Liver (tissue), 3 donors: ENCODE data around the gene HOXD12.

Source experiments
- EGR1 ChIP-seq, 2 donors: IDR thresholded peaks; 2 replicates each; pipeline ENCODE4 v1.6.1; 2016 to 2018; ENCODE audit warnings: antibody characterized with exemption in 2 of 2, low read depth in 2 of 2
- GABPA ChIP-seq, 2 donors: IDR thresholded peaks in 1 of 2; conservative IDR thresholded peaks in 1 of 2; 2 replicates each; pipeline ENCODE4 v1.6.1; 2016; ENCODE audit warnings: antibody characterized with exemption in 2 of 2, mild to moderate bottlenecking in 1 of 2, moderate library complexity in 1 of 2
- JUND ChIP-seq, 2 donors: IDR thresholded peaks; 2 replicates each; pipeline ENCODE4 v1.6.1; 2016; ENCODE audit warnings: antibody characterized with exemption in 2 of 2
- MAX ChIP-seq: IDR thresholded peaks from 2 replicates; pipeline ENCODE4 v1.6.1; 2016; ENCODE audit warnings: antibody characterized with exemption
- NR2F2 ChIP-seq: IDR thresholded peaks from 2 replicates; pipeline ENCODE4 v1.6.1; 2016; ENCODE audit warnings: antibody characterized with exemption
- RAD21 ChIP-seq, 2 donors: IDR thresholded peaks; 2 replicates each; pipeline ENCODE4 v1.6.1; 2016; ENCODE audit warnings: antibody characterized with exemption in 2 of 2, mild to moderate bottlenecking in 2 of 2
- RXRA ChIP-seq, 2 donors: IDR thresholded peaks; 2 replicates each; pipeline ENCODE4 v1.6.1; 2017 to 2018; ENCODE audit warnings: antibody characterized with exemption in 2 of 2, mild to moderate bottlenecking in 1 of 2
- SP1 ChIP-seq: IDR thresholded peaks from 2 replicates; pipeline ENCODE4 v1.6.1; 2018; ENCODE audit warnings: antibody characterized with exemption, mild to moderate bottlenecking
- TAF1 ChIP-seq: conservative IDR thresholded peaks from 2 replicates; pipeline ENCODE4 v1.6.1; 2016; ENCODE audit warnings: antibody characterized with exemption, mild to moderate bottlenecking
- YY1 ChIP-seq: IDR thresholded peaks from 2 replicates; pipeline ENCODE4 v1.6.1; 2016; ENCODE audit warnings: antibody characterized with exemption, mild to moderate bottlenecking
- ZBTB33 ChIP-seq: IDR thresholded peaks from 2 replicates; pipeline ENCODE4 v1.6.1; 2016; ENCODE audit warnings: antibody characterized with exemption
- TF ChIP-seq, protein P1 (sequence below): fragments of 150-350 bp; IDR thresholded peaks from 2 replicates; pipeline ENCODE4 v1.5.1; 2017; ENCODE audit warnings: improper control_type of control experiment, low read depth, low read length; ENCODE audit not compliant: missing input control
- TF ChIP-seq, protein P2 (sequence below): IDR thresholded peaks from 2 replicates; pipeline ENCODE4 v1.6.1; 2016; ENCODE audit warnings: antibody characterized with exemption, mild to moderate bottlenecking
- donor health status: healthy.
- donor health status: healthy.

DNA sequence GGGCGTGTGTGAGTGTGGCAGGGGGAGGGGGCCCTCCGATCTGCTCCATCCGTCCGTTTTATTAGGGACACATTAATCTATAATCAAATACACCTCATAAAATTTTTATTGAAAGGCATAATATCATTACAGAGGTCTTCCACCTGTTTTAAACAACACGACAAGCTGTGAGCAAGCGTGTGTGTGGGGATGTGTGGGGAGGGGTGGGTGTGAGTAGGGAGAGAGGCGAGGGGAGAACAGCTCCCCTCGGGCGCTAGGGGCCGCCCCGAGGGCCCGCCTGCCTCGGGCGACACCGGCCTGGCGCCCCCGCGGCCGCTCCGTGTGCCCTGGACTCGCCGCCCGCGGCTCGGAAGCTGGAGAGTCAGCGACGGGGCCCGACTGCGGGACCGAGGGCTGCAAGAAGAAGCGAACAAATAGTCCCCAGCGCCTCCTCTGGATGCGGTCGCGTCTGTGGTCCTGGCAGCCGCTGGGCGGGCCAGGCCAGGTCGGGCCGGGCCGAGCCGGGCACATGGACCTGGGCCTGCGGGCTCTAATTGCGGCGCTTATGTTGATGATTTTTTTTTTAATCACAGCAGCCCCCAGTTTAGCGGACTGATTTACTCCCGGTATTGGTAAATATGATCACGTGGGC, 22.6 kb downstream of the HOXD12 start:
- TF ChIP-seq, protein P1, sequence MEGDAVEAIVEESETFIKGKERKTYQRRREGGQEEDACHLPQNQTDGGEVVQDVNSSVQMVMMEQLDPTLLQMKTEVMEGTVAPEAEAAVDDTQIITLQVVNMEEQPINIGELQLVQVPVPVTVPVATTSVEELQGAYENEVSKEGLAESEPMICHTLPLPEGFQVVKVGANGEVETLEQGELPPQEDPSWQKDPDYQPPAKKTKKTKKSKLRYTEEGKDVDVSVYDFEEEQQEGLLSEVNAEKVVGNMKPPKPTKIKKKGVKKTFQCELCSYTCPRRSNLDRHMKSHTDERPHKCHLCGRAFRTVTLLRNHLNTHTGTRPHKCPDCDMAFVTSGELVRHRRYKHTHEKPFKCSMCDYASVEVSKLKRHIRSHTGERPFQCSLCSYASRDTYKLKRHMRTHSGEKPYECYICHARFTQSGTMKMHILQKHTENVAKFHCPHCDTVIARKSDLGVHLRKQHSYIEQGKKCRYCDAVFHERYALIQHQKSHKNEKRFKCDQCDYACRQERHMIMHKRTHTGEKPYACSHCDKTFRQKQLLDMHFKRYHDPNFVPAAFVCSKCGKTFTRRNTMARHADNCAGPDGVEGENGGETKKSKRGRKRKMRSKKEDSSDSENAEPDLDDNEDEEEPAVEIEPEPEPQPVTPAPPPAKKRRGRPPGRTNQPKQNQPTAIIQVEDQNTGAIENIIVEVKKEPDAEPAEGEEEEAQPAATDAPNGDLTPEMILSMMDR: no peak
- TF ChIP-seq MAX: no peak
- no peak for TF ChIP-seq RXRA (IDR thresholded peaks at IDR 0.05)
- no peak for TF ChIP-seq TAF1
- TF ChIP-seq, protein P2, sequence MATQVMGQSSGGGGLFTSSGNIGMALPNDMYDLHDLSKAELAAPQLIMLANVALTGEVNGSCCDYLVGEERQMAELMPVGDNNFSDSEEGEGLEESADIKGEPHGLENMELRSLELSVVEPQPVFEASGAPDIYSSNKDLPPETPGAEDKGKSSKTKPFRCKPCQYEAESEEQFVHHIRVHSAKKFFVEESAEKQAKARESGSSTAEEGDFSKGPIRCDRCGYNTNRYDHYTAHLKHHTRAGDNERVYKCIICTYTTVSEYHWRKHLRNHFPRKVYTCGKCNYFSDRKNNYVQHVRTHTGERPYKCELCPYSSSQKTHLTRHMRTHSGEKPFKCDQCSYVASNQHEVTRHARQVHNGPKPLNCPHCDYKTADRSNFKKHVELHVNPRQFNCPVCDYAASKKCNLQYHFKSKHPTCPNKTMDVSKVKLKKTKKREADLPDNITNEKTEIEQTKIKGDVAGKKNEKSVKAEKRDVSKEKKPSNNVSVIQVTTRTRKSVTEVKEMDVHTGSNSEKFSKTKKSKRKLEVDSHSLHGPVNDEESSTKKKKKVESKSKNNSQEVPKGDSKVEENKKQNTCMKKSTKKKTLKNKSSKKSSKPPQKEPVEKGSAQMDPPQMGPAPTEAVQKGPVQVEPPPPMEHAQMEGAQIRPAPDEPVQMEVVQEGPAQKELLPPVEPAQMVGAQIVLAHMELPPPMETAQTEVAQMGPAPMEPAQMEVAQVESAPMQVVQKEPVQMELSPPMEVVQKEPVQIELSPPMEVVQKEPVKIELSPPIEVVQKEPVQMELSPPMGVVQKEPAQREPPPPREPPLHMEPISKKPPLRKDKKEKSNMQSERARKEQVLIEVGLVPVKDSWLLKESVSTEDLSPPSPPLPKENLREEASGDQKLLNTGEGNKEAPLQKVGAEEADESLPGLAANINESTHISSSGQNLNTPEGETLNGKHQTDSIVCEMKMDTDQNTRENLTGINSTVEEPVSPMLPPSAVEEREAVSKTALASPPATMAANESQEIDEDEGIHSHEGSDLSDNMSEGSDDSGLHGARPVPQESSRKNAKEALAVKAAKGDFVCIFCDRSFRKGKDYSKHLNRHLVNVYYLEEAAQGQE: no peak
- TF ChIP-seq SP1: no peak
- no peak for TF ChIP-seq YY1
- no peak for TF ChIP-seq RAD21 (IDR thresholded peaks at IDR 0.05)
- no peak for TF ChIP-seq NR2F2
- no peak for TF ChIP-seq GABPA (IDR thresholded peaks at IDR 0.05 in 1 of 2, conservative IDR thresholded peaks at IDR 0.05 in 1 of 2)
- TF ChIP-seq ZBTB33: no peak
- TF ChIP-seq EGR1 (IDR thresholded peaks at IDR 0.05; ENCODE audit: low read depth in 2 of 2): no peak
- TF ChIP-seq JUND (IDR thresholded peaks at IDR 0.05): no peak
